PC-3 (cell line): ENCODE results near the gene ADCY5. TPM values are rescaled to one million over a fixed set of nuclear protein-coding genes. Genes with fewer than 3 reads are reported as not detected.

Experiments
- ATAC-seq: fragments of 200-7000 bp; cut with Tn5 transposase; 2 replicates; pipeline ENCODE4 v1.9.1; 2020; ENCODE audit warnings: mild to moderate bottlenecking, moderate library complexity
- BruUV-seq: library from RNA; stranded (reverse); fragments of 400-500 nt; replicated peaks from 2 replicates; lab custom pipeline; 2021; lab: Mats Ljungman, UMichigan
- CTCF ChIA-PET: fragments of 300-600 bp; sonication (Branson Sonifier 250); formaldehyde crosslinking; loops from one replicate; lab custom pipeline; 2022; ENCODE audit warnings: antibody characterized with exemption; lab: Charles Lee
- POLR2A ChIA-PET: fragments of 300-600 bp; sonication (Branson Sonifier 250); formaldehyde crosslinking; loops from one replicate; lab custom pipeline; 2022; ENCODE audit warnings: antibody characterized with exemption; ENCODE audit not compliant: unreplicated experiment; lab: Charles Lee
- DNase-seq: peaks from one replicate; pipeline ENCODE4 v3.0.0-alpha.2; 2015
- H2AFZ ChIP-seq: fragments of 300-600 bp; sonication (generic); 2 replicates; pipeline ENCODE4 v1.6.0; 2016; ENCODE audit warnings: antibody characterized with exemption, low read length
- H3F3A ChIP-seq: fragments of 300-600 bp; sonication (generic); one replicate; pipeline ENCODE4 v1.6.0; 2017; ENCODE audit warnings: antibody characterized with exemption, low read length, control low read depth, mild to moderate bottlenecking; ENCODE audit not compliant: unreplicated experiment
- H3K27ac ChIP-seq: fragments of 300-600 bp; sonication (generic); 2 replicates; pipeline ENCODE4 v1.5.1; 2016; ENCODE audit warnings: mild to moderate bottlenecking, low read length
- H3K27me3 ChIP-seq: fragments of 300-600 bp; sonication (generic); 2 replicates; pipeline ENCODE4 v1.6.1; 2016; ENCODE audit warnings: low read length, mixed read lengths
- H3K36me3 ChIP-seq: fragments of 300-600 bp; sonication (generic); 2 replicates; pipeline ENCODE4 v1.6.1; 2016; ENCODE audit warnings: low read depth, mixed run types, low read length, mixed read lengths
- H3K4me1 ChIP-seq: fragments of 300-600 bp; sonication (generic); 2 replicates; pipeline ENCODE4 v1.5.1; 2016; ENCODE audit warnings: low read length; ENCODE audit not compliant: insufficient read depth
- H3K4me2 ChIP-seq: fragments of 300-600 bp; sonication (generic); 2 replicates; pipeline ENCODE4 v1.6.0; 2016; ENCODE audit warnings: low read length
- H3K4me3 ChIP-seq: fragments of 300-600 bp; sonication (generic); 2 replicates; pipeline ENCODE4 v1.5.1; 2016; ENCODE audit warnings: mild to moderate bottlenecking, low read length, mixed read lengths
- H3K79me2 ChIP-seq: fragments of 300-600 bp; sonication (generic); 2 replicates; pipeline ENCODE4 v1.6.1; 2017; ENCODE audit warnings: low read length, mixed read lengths
- H3K9ac ChIP-seq: fragments of 300-600 bp; sonication (generic); 2 replicates; pipeline ENCODE4 v1.6.0; 2016; ENCODE audit warnings: mild to moderate bottlenecking, low read length
- H3K9me2 ChIP-seq: fragments of 300-600 bp; sonication (generic); replicated peaks from 2 replicates; pipeline ENCODE4 v1.6.1; 2016; ENCODE audit warnings: mixed run types, low read length, mixed read lengths
- H3K9me3 ChIP-seq: fragments of 300-600 bp; sonication (generic); 2 replicates; pipeline ENCODE4 v1.6.1; 2016; ENCODE audit warnings: low read length, mixed read lengths
- H4K20me1 ChIP-seq: fragments of 300-600 bp; sonication (generic); 2 replicates; pipeline ENCODE4 v1.6.1; 2016; ENCODE audit warnings: low read length, mixed read lengths
- EZH2 ChIP-seq: fragments of 300-600 bp; sonication (generic); IDR thresholded peaks from one replicate; pipeline ENCODE4 v1.6.1; 2017; ENCODE audit warnings: antibody characterized with exemption, mild to moderate bottlenecking, low read length; ENCODE audit not compliant: unreplicated experiment
- EZH2phosphoT487 ChIP-seq: fragments of 300-600 bp; sonication (generic); IDR thresholded peaks from 2 replicates; pipeline ENCODE4 v1.6.1; 2018; ENCODE audit warnings: mild to moderate bottlenecking, antibody characterized with exemption, low read length, borderline replicate concordance
- intact Hi-C: fragments of 100-400 bp; cut with micrococcal nuclease; formaldehyde crosslinking; loops from 2 replicates; pipeline ENCODE4 v1.9.0; 2023
- total RNA-seq: library from RNA; depleted of rRNA; stranded (reverse); fragments of >200 nt; gene quantifications from 2 replicates; pipeline ENCODE4 v1.2.3, GENCODE V29; 2014
- TF ChIP-seq, protein P1 (sequence below): fragments of 300-600 bp; sonication (generic); conservative IDR thresholded peaks from 2 replicates; pipeline ENCODE4 v1.5.1; 2017; ENCODE audit warnings: antibody characterized with exemption, low read depth, mild to moderate bottlenecking, low read length

ADCY5 gene
- total RNA-seq, 1 experiment from 2014 or later = not detected

DNA sequence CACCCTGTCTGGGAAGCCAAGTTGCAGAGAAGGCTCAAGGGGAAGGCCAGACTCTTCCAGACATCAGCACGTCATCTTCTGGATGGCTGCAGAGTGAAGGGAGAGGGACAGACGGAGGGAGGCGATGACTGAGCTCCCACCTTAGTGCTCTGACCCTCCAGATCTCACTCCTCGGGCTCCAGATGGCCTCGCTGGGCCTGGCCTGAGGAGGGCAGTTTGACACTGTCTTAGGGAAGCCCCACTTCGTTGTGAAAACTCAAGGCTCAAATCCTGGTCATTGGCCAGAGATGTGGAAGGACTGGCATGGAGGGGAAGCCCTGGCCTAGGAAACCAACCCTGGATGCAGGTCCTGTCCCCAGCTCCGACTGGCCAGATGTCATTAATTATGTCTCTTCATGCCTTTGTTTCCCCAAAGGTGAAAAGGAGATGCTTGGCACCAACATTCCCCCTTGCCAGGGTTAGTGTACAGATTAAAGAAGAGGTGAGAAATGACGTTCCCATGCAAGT is 70.4 kb downstream of the ADCY5 start:
- intact Hi-C loops = no loop called here
- H3K4me3 ChIP-seq = no peak overlapping the region
- peaks cover 18% of the 10 kb centered on the region; the same call in 1 of the 2 replicates for H3K27me3 ChIP-seq
- TF ChIP-seq EZH2phosphoT487 = no peak
- no peak for TF ChIP-seq EZH2
- TF ChIP-seq, protein P1, sequence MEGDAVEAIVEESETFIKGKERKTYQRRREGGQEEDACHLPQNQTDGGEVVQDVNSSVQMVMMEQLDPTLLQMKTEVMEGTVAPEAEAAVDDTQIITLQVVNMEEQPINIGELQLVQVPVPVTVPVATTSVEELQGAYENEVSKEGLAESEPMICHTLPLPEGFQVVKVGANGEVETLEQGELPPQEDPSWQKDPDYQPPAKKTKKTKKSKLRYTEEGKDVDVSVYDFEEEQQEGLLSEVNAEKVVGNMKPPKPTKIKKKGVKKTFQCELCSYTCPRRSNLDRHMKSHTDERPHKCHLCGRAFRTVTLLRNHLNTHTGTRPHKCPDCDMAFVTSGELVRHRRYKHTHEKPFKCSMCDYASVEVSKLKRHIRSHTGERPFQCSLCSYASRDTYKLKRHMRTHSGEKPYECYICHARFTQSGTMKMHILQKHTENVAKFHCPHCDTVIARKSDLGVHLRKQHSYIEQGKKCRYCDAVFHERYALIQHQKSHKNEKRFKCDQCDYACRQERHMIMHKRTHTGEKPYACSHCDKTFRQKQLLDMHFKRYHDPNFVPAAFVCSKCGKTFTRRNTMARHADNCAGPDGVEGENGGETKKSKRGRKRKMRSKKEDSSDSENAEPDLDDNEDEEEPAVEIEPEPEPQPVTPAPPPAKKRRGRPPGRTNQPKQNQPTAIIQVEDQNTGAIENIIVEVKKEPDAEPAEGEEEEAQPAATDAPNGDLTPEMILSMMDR = no peak
- H3K4me2 ChIP-seq = no peak overlapping the region
- H3K27ac ChIP-seq = no peak overlapping the region
- H3K9ac ChIP-seq = no peak overlapping the region
- BruUV-seq = no TSS peak
- ChIA-PET POLR2A (no interaction called here), CTCF (interaction anchor here (0.6 kb wide), 1 partner anchor 17 kb away, joined by 4 read pairs; no protein-coding TSS in a partner anchor)
- DNase-seq = no peak
- no peak for ATAC-seq
- H3K9me2 ChIP-seq = no peaks in the 10 kb centered on the region
- no peaks in the 10 kb centered on the region for H3K4me1 ChIP-seq
- H3K36me3 ChIP-seq = no peaks in the 10 kb centered on the region
- H4K20me1 ChIP-seq = no peaks in the 10 kb centered on the region
- no peaks in the 10 kb centered on the region for H3K79me2 ChIP-seq
- H3K9me3 ChIP-seq = no peaks in the 10 kb centered on the region
- H2AFZ ChIP-seq = no peak overlapping the region
- H3F3A ChIP-seq = no peaks in the 10 kb centered on the region

GRCh38 chr3:123377243-123377740 is 71.6 kb downstream of the ADCY5 start:
- BruUV-seq = no TSS peak

More at GRCh38 chr3:123377243-123377740, 71.6 kb downstream of the ADCY5 start:
- Histone ChIP-seq H3K9me2 (no peaks in the 10 kb centered on the region), H3F3A (no peaks in the 10 kb centered on the region), H3K27me3 (peaks cover 22% of the 10 kb centered on the region; the same call in 1 of the 2 replicates), H4K20me1 (no peaks in the 10 kb centered on the region), H3K79me2 (no peaks in the 10 kb centered on the region), H3K27ac (no peak overlapping the region), H3K36me3 (no peaks in the 10 kb centered on the region), H3K4me1 (no peaks in the 10 kb centered on the region), H2AFZ (no peak overlapping the region), H3K9me3 (no peaks in the 10 kb centered on the region), H3K9ac (no peak overlapping the region), H3K4me2 (no peak overlapping the region), H3K4me3 (no peak overlapping the region)
- DNase-seq (no peak), ATAC-seq (no peak)
- ChIA-PET POLR2A (no interaction called here), CTCF (no interaction called here)
- TF ChIP-seq EZH2 = no peak
- no peak for TF ChIP-seq EZH2phosphoT487
- TF ChIP-seq, protein P1 = no peak
- intact Hi-C loops = no loop called here
